ENCODE measurements around the gene ATPAF2. TPM values are rescaled to one million over a fixed set of nuclear protein-coding genes. Genes with fewer than 3 reads are reported as not detected.
A peak's percentile ranks its signal among the peaks of the same experiment; 100 is the strongest.

ATPAF2 gene
- total RNA-seq, 1 experiment from 2014 or later, result 46.1 TPM

DNA sequence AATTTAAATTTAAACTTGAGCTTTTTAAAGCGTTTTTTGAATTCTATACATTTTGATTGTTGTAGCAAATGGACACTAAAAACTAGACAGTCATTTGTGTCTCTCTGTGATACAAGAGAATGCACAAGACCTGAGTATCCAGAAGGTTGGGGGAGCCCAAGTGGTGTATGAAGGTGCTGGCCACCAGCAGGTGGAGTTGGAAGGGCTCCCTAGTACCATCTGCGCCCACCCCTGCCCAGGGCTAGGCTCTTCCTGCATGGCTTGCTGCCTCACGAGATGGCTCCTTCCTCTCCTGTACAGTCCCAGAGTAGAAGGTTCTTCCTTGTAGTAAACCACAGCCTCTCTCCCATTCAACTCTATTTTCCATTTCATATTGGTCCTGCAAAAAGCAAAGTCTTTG, 17.2 kb upstream of the ATPAF2 start:
- Histone ChIP-seq H3K79me2 (ENCODE audit: insufficient read depth, low read length) (no peaks in the 10 kb centered on the region), H3K36me3 (ENCODE audit: control insufficient read depth in 1 of 2, insufficient read depth in 2 of 2, low read length in 2 of 2) (peaks cover 13 to 14% of the 10 kb centered on the region in 2 experiments; a peak in 3 of 4 replicates), H3K9me3 (ENCODE audit: control insufficient read depth in 1 of 2, insufficient read depth in 1 of 2, low read depth in 1 of 2, low read length in 2 of 2) (no peaks in the 10 kb centered on the region), H3K4me1 (ENCODE audit: control insufficient read depth in 1 of 2, insufficient read depth in 2 of 2, low read length in 2 of 2) (no peaks in the 10 kb centered on the region), H4K20me1 (ENCODE audit: insufficient read depth) (no peaks in the 10 kb centered on the region), H3K27ac (ENCODE audit: low read depth, low read length) (no peak overlapping the region), H2AFZ (ENCODE audit: low read depth, low read length, poor library complexity, severe bottlenecking) (no peak overlapping the region), H3K4me3 (replicated peaks in 1 of 2; ENCODE audit: low read depth in 1 of 2, low read length in 2 of 2) (no peak overlapping the region), H3K9ac (ENCODE audit: low read length) (no peak overlapping the region), H3K4me2 (ENCODE audit: low read length) (no peak overlapping the region), H3K27me3 (ENCODE audit: insufficient read depth, low read length) (no peaks in the 10 kb centered on the region), H3K9me2 (ENCODE audit: insufficient read depth) (no peaks in the 10 kb centered on the region)
- intact Hi-C loops (cut with micrococcal nuclease), result no loop called here
- DNase-seq (ENCODE audit: low read depth, low spot score) (no peak), ATAC-seq (peak; percentile 74)
- BruUV-seq (replicated peaks), result no TSS peak
- TF ChIP-seq POLR2AphosphoS5 (IDR thresholded peaks at IDR 0.05; ENCODE audit: low read depth, low read length), result no peak
- POLR2A ChIA-PET, result no interaction called here
- RAD21 ChIA-PET (ENCODE audit: low non-redundant PET in 1 of 2, low total read pairs in 2 of 2, uncharacterized antibody in 2 of 2, unreplicated experiment in 2 of 2), result no interaction called here
- CTCF ChIA-PET, result no interaction called here

DNA sequence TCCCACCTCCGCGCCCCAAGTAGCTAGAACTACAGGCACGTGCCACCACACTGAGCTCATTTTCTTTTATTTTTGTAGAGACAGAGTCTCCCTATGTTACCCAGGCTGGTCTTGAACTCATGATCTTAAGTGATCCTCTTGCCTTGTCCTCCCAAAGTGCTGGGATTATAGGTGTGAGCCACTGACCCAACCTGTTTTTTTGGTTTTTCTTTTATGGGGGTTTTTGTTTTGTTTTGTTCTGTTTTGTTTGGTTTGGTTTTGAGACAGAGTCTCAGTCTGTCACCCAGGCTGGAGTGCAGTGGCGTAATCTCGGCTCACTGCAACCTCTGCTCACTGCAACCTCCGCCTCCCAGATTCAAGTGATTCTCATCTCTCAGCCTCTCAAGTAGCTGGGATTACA, 16.6 kb upstream of the ATPAF2 start:
- Histone ChIP-seq H2AFZ (ENCODE audit: low read depth, low read length, poor library complexity, severe bottlenecking) (no peak overlapping the region), H4K20me1 (ENCODE audit: insufficient read depth) (no peaks in the 10 kb centered on the region), H3K27ac (ENCODE audit: low read depth, low read length) (no peak overlapping the region), H3K9ac (ENCODE audit: low read length) (no peak overlapping the region), H3K27me3 (ENCODE audit: insufficient read depth, low read length) (no peaks in the 10 kb centered on the region), H3K79me2 (ENCODE audit: insufficient read depth, low read length) (no peaks in the 10 kb centered on the region), H3K36me3 (ENCODE audit: control insufficient read depth in 1 of 2, insufficient read depth in 2 of 2, low read length in 2 of 2) (peaks cover 13 to 14% of the 10 kb centered on the region in 2 experiments; a peak in 3 of 4 replicates), H3K4me3 (replicated peaks in 1 of 2; ENCODE audit: low read depth in 1 of 2, low read length in 2 of 2) (no peak overlapping the region), H3K4me1 (ENCODE audit: control insufficient read depth in 1 of 2, insufficient read depth in 2 of 2, low read length in 2 of 2) (no peaks in the 10 kb centered on the region), H3K4me2 (ENCODE audit: low read length) (no peak overlapping the region), H3K9me2 (ENCODE audit: insufficient read depth) (no peaks in the 10 kb centered on the region), H3K9me3 (ENCODE audit: control insufficient read depth in 1 of 2, insufficient read depth in 1 of 2, low read depth in 1 of 2, low read length in 2 of 2) (no peaks in the 10 kb centered on the region)
- BruUV-seq (replicated peaks), result no TSS peak
- DNase-seq (ENCODE audit: low read depth, low spot score), result no peak
- intact Hi-C loops (cut with micrococcal nuclease), result no loop called here
- no peak for ATAC-seq
- ChIA-PET RAD21 (ENCODE audit: low non-redundant PET in 1 of 2, low total read pairs in 2 of 2, uncharacterized antibody in 2 of 2, unreplicated experiment in 2 of 2) (no interaction called here), POLR2A (no interaction called here), CTCF (no interaction called here)
- no peak for TF ChIP-seq SIN3A (IDR thresholded peaks at IDR 0.05; ENCODE audit: low read depth)
- TF ChIP-seq EGR1 (IDR thresholded peaks at IDR 0.05; ENCODE audit: low read depth), result no peak
- TF ChIP-seq CBX3 (IDR thresholded peaks at IDR 0.05; ENCODE audit: low read depth), result no peak
- no peak for TF ChIP-seq CEBPB (IDR thresholded peaks at IDR 0.05; ENCODE audit: low read depth)
- no peak for TF ChIP-seq TCF7L2 (IDR thresholded peaks at IDR 0.05; ENCODE audit: borderline replicate concordance, extremely low read depth, insufficient read depth, insufficient read length)
- TF ChIP-seq, protein P1, sequence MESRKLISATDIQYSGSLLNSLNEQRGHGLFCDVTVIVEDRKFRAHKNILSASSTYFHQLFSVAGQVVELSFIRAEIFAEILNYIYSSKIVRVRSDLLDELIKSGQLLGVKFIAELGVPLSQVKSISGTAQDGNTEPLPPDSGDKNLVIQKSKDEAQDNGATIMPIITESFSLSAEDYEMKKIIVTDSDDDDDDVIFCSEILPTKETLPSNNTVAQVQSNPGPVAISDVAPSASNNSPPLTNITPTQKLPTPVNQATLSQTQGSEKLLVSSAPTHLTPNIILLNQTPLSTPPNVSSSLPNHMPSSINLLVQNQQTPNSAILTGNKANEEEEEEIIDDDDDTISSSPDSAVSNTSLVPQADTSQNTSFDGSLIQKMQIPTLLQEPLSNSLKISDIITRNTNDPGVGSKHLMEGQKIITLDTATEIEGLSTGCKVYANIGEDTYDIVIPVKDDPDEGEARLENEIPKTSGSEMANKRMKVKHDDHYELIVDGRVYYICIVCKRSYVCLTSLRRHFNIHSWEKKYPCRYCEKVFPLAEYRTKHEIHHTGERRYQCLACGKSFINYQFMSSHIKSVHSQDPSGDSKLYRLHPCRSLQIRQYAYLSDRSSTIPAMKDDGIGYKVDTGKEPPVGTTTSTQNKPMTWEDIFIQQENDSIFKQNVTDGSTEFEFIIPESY (IDR thresholded peaks at IDR 0.05; ENCODE audit: extremely low read depth, insufficient replicate concordance, low read length), result no peak
- no peak for TF ChIP-seq ELF1 (IDR thresholded peaks at IDR 0.05; ENCODE audit: borderline replicate concordance, low read depth)
- no peak for TF ChIP-seq SP1 (IDR thresholded peaks at IDR 0.05; ENCODE audit: low read depth)
